Measurements from ENCODE around the gene NRK.

NRK gene

DNA sequence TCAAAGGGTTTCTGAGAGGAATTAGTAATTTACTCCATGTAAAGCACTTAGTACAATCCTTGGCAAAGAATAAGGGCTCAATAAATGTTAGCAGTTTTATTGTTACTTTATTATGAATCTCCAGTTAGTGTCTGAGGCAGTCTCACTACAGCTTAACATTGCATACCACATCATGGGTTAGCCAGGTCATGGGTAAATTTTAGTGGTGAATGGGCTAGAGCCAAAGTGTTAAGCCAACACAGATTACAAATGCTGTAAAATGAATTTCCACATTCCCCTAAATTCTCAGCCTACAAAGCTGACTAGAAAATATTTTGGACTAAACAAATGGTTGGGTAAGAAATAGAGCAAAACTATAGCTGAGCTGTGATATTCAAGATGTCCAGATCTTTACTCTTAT lies 72.4 kb downstream of the NRK start:
- Histone ChIP-seq H3K27ac (ENCODE audit: low read length, poor library complexity, severe bottlenecking) (no peak overlapping the region), H3K4me2 (ENCODE audit: low read length, poor library complexity, severe bottlenecking) (no peak overlapping the region), H2AFZ (ENCODE audit: low read depth, low read length) (no peak overlapping the region), H3K36me3 (ENCODE audit: control insufficient read depth in 1 of 2, insufficient read depth in 2 of 2, low read depth in 1 of 2, low read length in 2 of 2) (peaks cover 0 to under 1% of the 10 kb centered on the region in 2 experiments), H3K9me3 (ENCODE audit: control insufficient read depth, low read length) (no peaks in the 10 kb centered on the region), H3K4me3 (ENCODE audit: insufficient read depth in 1 of 2, low read depth in 1 of 2, low read length in 2 of 2) (no peak overlapping the region), H3K4ac (ENCODE audit: low read depth in 1 of 2, low read length in 2 of 2) (no peak overlapping the region), H3K14ac (ENCODE audit: low read length in 2 of 2) (no peak overlapping the region), H4K91ac (ENCODE audit: low read length) (no peak overlapping the region), H3K79me1 (replicated peaks; ENCODE audit: low read length, poor library complexity, severe bottlenecking) (no peaks in the 10 kb centered on the region), H3K9ac (ENCODE audit: low read length) (no peak overlapping the region), H2BK120ac (ENCODE audit: low read depth, low read length) (no peak overlapping the region), H2BK15ac (ENCODE audit: low read depth, poor library complexity, severe bottlenecking) (no peak overlapping the region), H3K27me3 (ENCODE audit: control insufficient read depth in 1 of 2, insufficient read depth in 1 of 2, low read length in 2 of 2) (no peaks in the 10 kb centered on the region), H4K8ac (ENCODE audit: low read length) (no peak overlapping the region), H3K18ac (ENCODE audit: low read depth in 1 of 2, low read length in 2 of 2) (no peak overlapping the region), H2AK5ac (ENCODE audit: low read length, severe bottlenecking) (no peak overlapping the region), H3K23ac (ENCODE audit: low read length in 2 of 2) (no peak overlapping the region), H3K4me1 (ENCODE audit: control insufficient read depth, insufficient read depth, low read depth, low read length) (no peaks in the 10 kb centered on the region), H2BK5ac (ENCODE audit: low read depth, low read length, poor library complexity, severe bottlenecking) (no peak overlapping the region), H2BK12ac (ENCODE audit: low read length in 2 of 2) (no peak overlapping the region)
- DNase-seq, result no peak

DNA sequence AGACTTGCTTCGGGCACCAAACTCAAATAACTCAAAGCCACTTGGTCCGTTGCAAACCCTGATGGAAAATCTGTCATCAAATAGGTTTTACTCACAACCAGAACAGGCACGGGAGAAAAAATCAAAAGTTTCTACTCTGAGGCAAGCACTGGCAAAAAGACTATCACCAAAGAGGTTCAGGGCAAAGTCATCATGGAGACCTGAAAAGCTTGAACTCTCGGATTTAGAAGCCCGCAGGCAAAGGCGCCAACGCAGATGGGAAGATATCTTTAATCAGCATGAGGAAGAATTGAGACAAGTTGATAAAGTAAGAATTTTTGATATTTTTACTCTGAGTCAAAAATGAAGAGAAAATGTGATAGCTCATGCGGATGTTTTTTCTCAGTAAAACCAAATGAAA lies 87.2 kb downstream of the NRK start:
- no peak overlapping the region for H3K4me3 ChIP-seq (ENCODE audit: insufficient read depth in 1 of 2, low read depth in 1 of 2, low read length in 2 of 2)
- no peak overlapping the region for H3K14ac ChIP-seq (ENCODE audit: low read length in 2 of 2)
- no peak overlapping the region for H3K18ac ChIP-seq (ENCODE audit: low read depth in 1 of 2, low read length in 2 of 2)
- H2AK5ac ChIP-seq (ENCODE audit: low read length, severe bottlenecking), result no peak overlapping the region
- H3K27me3 ChIP-seq (ENCODE audit: control insufficient read depth in 1 of 2, insufficient read depth in 1 of 2, low read length in 2 of 2), result peaks cover 0 to 17% of the 10 kb centered on the region in 2 experiments
- H3K4me1 ChIP-seq (ENCODE audit: control insufficient read depth, insufficient read depth, low read depth, low read length), result no peaks in the 10 kb centered on the region
- no peak for DNase-seq
- H2BK5ac ChIP-seq (ENCODE audit: low read depth, low read length, poor library complexity, severe bottlenecking), result no peak overlapping the region
- peaks cover 2% of the 10 kb centered on the region for H3K79me1 ChIP-seq (replicated peaks; ENCODE audit: low read length, poor library complexity, severe bottlenecking)
- H4K91ac ChIP-seq (ENCODE audit: low read length), result no peak overlapping the region
- H3K23ac ChIP-seq (ENCODE audit: low read length in 2 of 2), result no peak overlapping the region
- H3K27ac ChIP-seq (ENCODE audit: low read length, poor library complexity, severe bottlenecking), result no peak overlapping the region
- no peak overlapping the region for H3K4ac ChIP-seq (ENCODE audit: low read depth in 1 of 2, low read length in 2 of 2)
- H2BK120ac ChIP-seq (ENCODE audit: low read depth, low read length), result no peak overlapping the region
- no peak overlapping the region for H3K4me2 ChIP-seq (ENCODE audit: low read length, poor library complexity, severe bottlenecking)
- no peak overlapping the region for H2BK12ac ChIP-seq (ENCODE audit: low read length in 2 of 2)
- no peak overlapping the region for H3K9ac ChIP-seq (ENCODE audit: low read length)
- 99% methylated on average over 7 of the region's 8 CpGs for WGBS
- no peaks in the 10 kb centered on the region for H3K9me3 ChIP-seq (ENCODE audit: control insufficient read depth, low read length)
- no peak overlapping the region for H2AFZ ChIP-seq (ENCODE audit: low read depth, low read length)
- no peak overlapping the region for H2BK15ac ChIP-seq (ENCODE audit: low read depth, poor library complexity, severe bottlenecking)
- H4K8ac ChIP-seq (ENCODE audit: low read length), result no peak overlapping the region
- H3K36me3 ChIP-seq (ENCODE audit: control insufficient read depth in 1 of 2, insufficient read depth in 2 of 2, low read depth in 1 of 2, low read length in 2 of 2), result peaks cover 0 to 8% of the 10 kb centered on the region in 2 experiments

DNA sequence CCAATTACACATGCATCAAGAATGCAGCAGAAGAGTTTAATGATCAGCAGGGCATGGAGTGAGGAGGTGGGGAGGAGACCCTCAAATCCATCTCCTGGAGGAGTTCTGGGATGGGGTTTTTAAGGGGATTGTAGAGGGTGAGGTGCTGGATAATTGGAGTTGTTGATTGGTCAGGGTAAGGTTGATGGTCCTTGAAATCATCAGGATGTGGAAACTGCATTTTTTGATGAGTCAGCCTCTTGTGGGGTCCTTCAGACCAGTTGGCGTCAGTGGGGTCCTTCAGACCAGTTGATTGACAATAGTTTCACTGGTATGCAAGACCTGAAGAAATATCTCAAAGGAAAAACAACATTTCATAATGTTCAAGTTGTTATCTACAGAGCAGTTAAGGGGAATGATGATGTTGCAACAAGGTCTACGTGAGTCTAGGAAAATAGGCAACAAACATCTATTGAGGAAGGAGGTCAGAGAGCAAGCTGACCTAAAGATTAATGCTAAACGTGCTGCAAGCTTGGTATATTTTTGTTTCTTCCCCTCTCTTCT lies 88.3 kb downstream of the NRK start:
- H3K36me3 ChIP-seq (ENCODE audit: control insufficient read depth in 1 of 2, insufficient read depth in 2 of 2, low read depth in 1 of 2, low read length in 2 of 2), result peaks cover 0 to 8% of the 10 kb centered on the region in 2 experiments
- no peak overlapping the region for H2BK120ac ChIP-seq (ENCODE audit: low read depth, low read length)
- no peak overlapping the region for H2AK5ac ChIP-seq (ENCODE audit: low read length, severe bottlenecking)
- H4K91ac ChIP-seq (ENCODE audit: low read length), result no peak overlapping the region
- no peak overlapping the region for H3K18ac ChIP-seq (ENCODE audit: low read depth in 1 of 2, low read length in 2 of 2)
- no peak overlapping the region for H3K27ac ChIP-seq (ENCODE audit: low read length, poor library complexity, severe bottlenecking)
- no peak overlapping the region for H3K23ac ChIP-seq (ENCODE audit: low read length in 2 of 2)
- no peak overlapping the region for H2AFZ ChIP-seq (ENCODE audit: low read depth, low read length)
- H2BK5ac ChIP-seq (ENCODE audit: low read depth, low read length, poor library complexity, severe bottlenecking), result no peak overlapping the region
- H4K8ac ChIP-seq (ENCODE audit: low read length), result no peak overlapping the region
- H3K4me3 ChIP-seq (ENCODE audit: insufficient read depth in 1 of 2, low read depth in 1 of 2, low read length in 2 of 2), result no peak overlapping the region
- H3K9ac ChIP-seq (ENCODE audit: low read length), result no peak overlapping the region
- H3K27me3 ChIP-seq (ENCODE audit: control insufficient read depth in 1 of 2, insufficient read depth in 1 of 2, low read length in 2 of 2), result peaks cover 0 to 20% of the 10 kb centered on the region in 2 experiments
- H2BK12ac ChIP-seq (ENCODE audit: low read length in 2 of 2), result no peak overlapping the region
- no peak overlapping the region for H3K4ac ChIP-seq (ENCODE audit: low read depth in 1 of 2, low read length in 2 of 2)
- no peak overlapping the region for H3K14ac ChIP-seq (ENCODE audit: low read length in 2 of 2)
- no peak overlapping the region for H2BK15ac ChIP-seq (ENCODE audit: low read depth, poor library complexity, severe bottlenecking)
- DNase-seq, result no peak
- H3K9me3 ChIP-seq (ENCODE audit: control insufficient read depth, low read length), result no peaks in the 10 kb centered on the region
- WGBS, result 100% methylated on average over 1 of the region's 3 CpGs
- H3K4me2 ChIP-seq (ENCODE audit: low read length, poor library complexity, severe bottlenecking), result no peak overlapping the region
- H3K79me1 ChIP-seq (replicated peaks; ENCODE audit: low read length, poor library complexity, severe bottlenecking), result peaks cover 2% of the 10 kb centered on the region
- H3K4me1 ChIP-seq (ENCODE audit: control insufficient read depth, insufficient read depth, low read depth, low read length), result no peaks in the 10 kb centered on the region

- no peak for DNase-seq
- H3K4me2 ChIP-seq (ENCODE audit: low read length, poor library complexity, severe bottlenecking), result no peak overlapping the region
- H3K4me1 ChIP-seq (ENCODE audit: control insufficient read depth, insufficient read depth, low read depth, low read length), result no peaks in the 10 kb centered on the region
- no peak overlapping the region for H3K4me3 ChIP-seq (ENCODE audit: insufficient read depth in 1 of 2, low read depth in 1 of 2, low read length in 2 of 2)
- H2BK15ac ChIP-seq (ENCODE audit: low read depth, poor library complexity, severe bottlenecking), result no peak overlapping the region
- no peak overlapping the region for H2BK120ac ChIP-seq (ENCODE audit: low read depth, low read length)
- H4K91ac ChIP-seq (ENCODE audit: low read length), result no peak overlapping the region
- no peaks in the 10 kb centered on the region for H3K9me3 ChIP-seq (ENCODE audit: control insufficient read depth, low read length)
- no peak overlapping the region for H3K18ac ChIP-seq (ENCODE audit: low read depth in 1 of 2, low read length in 2 of 2)
- H3K36me3 ChIP-seq (ENCODE audit: control insufficient read depth in 1 of 2, insufficient read depth in 2 of 2, low read depth in 1 of 2, low read length in 2 of 2), result no peaks in the 10 kb centered on the region
- no peak overlapping the region for H2AFZ ChIP-seq (ENCODE audit: low read depth, low read length)
- H3K27ac ChIP-seq (ENCODE audit: low read length, poor library complexity, severe bottlenecking), result no peak overlapping the region
- no peak overlapping the region for H2AK5ac ChIP-seq (ENCODE audit: low read length, severe bottlenecking)
- no peak overlapping the region for H3K14ac ChIP-seq (ENCODE audit: low read length in 2 of 2)
- WGBS, result no CpG with 5 or more reads among the region's 3 CpGs
- no peak overlapping the region for H2BK12ac ChIP-seq (ENCODE audit: low read length in 2 of 2)
- H2BK5ac ChIP-seq (ENCODE audit: low read depth, low read length, poor library complexity, severe bottlenecking), result no peak overlapping the region
- no peak overlapping the region for H3K4ac ChIP-seq (ENCODE audit: low read depth in 1 of 2, low read length in 2 of 2)
- no peak overlapping the region for H3K23ac ChIP-seq (ENCODE audit: low read length in 2 of 2)
- no peak overlapping the region for H3K9ac ChIP-seq (ENCODE audit: low read length)
- H4K8ac ChIP-seq (ENCODE audit: low read length), result no peak overlapping the region
- no peaks in the 10 kb centered on the region for H3K27me3 ChIP-seq (ENCODE audit: control insufficient read depth in 1 of 2, insufficient read depth in 1 of 2, low read length in 2 of 2)
- no peaks in the 10 kb centered on the region for H3K79me1 ChIP-seq (replicated peaks; ENCODE audit: low read length, poor library complexity, severe bottlenecking)
Measured at GRCh38 chrX:105945266-105945665, 122.9 kb downstream of the NRK start.

All from mesenchymal stem cell (in vitro differentiated cells and primary cell).